ENCODE results near the gene KRT3.

The KRT3 gene

GRCh38 chr12:52813203-52813819, 17.4 kb upstream of the KRT3 start:
- DNase-seq = no peak

GRCh38 chr12:52812749-52813148, 16.8 kb upstream of the KRT3 start:
- DNase-seq = no peak

- no peak for DNase-seq
Measured at GRCh38 chr12:52812073-52812400, 16.1 kb upstream of the KRT3 start.

GRCh38 chr12:52811191-52812072, 15.5 kb upstream of the KRT3 start:
- no peak for DNase-seq

- no peak for DNase-seq
Measured at GRCh38 chr12:52810554-52810953, 14.6 kb upstream of the KRT3 start.

GRCh38 chr12:52809166-52809565, 13.2 kb upstream of the KRT3 start:
- DNase-seq = no peak

- no peak for DNase-seq
Measured at GRCh38 chr12:52808573-52809160, 12.8 kb upstream of the KRT3 start.

GRCh38 chr12:52807544-52808470, 11.9 kb upstream of the KRT3 start:
- DNase-seq = no peak

- no peak for DNase-seq
Measured at GRCh38 chr12:52806821-52807543, 11.1 kb upstream of the KRT3 start.

GRCh38 chr12:52806169-52806811, 10.4 kb upstream of the KRT3 start:
- DNase-seq = no peak

- DNase-seq = no peak
Measured at GRCh38 chr12:52805739-52806138, 9.8 kb upstream of the KRT3 start.

GRCh38 chr12:52805000-52805399, 9.1 kb upstream of the KRT3 start:
- peak; percentile 12 for DNase-seq

- no peak for DNase-seq
Measured at GRCh38 chr12:52802442-52802841, 6.5 kb upstream of the KRT3 start.

- peak; percentile 3 for DNase-seq
Measured at GRCh38 chr12:52801773-52802172, 5.9 kb upstream of the KRT3 start.

- no peak for DNase-seq
Measured at GRCh38 chr12:52800259-52800917, 4.5 kb upstream of the KRT3 start.

- DNase-seq = no peak
Measured at GRCh38 chr12:52799505-52800211, 3.7 kb upstream of the KRT3 start.

GRCh38 chr12:52798671-52799504, 3.0 kb upstream of the KRT3 start:
- DNase-seq = no peak

- DNase-seq = no peak
Measured at GRCh38 chr12:52798003-52798670, 2.2 kb upstream of the KRT3 start.

GRCh38 chr12:52797529-52797894, 1.6 kb upstream of the KRT3 start:
- no peak for DNase-seq

All from NCI-H345 (cell line).